HG02588 (cell line): ENCODE measurements around the gene BACH2.

Experiments
- ATAC-seq: cut with Tn5 transposase; IDR thresholded peaks from one replicate; pipeline ENCODE4 v1.9.1; 2021; ENCODE audit warnings: mild to moderate bottlenecking, moderate library complexity; ENCODE audit not compliant: unreplicated experiment

BACH2 gene

GRCh38 chr6:89952686-89953085, 344.0 kb downstream of the BACH2 start:
- no peak for ATAC-seq

DNA sequence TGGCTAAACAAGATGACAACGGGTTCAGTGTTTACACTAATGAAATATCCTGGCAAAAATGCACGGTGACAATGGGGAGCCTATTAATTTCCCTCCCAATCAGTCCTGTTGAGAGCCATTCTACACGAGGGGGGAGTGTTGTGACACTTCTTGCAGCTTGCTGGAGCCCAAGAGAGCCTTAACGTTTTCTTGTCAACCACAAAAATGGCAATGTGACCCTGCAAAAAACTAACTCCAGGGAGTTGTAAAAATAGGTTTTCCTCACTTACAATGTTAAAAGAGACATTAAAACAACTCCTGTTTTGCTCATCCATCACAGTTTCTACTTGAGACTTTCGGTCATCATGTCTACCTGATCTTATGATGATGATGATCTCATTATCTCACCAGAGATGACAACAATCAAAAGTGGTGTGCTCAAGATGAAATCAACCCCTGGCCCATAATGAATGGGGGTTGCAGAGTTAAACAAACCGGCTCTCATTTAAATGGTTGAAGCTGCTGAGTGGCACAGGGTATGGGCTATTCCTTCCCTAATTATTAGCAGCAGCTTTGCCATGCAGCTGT, 344.5 kb downstream of the BACH2 start:
- no peak for ATAC-seq

GRCh38 chr6:89951574-89952104, 345.0 kb downstream of the BACH2 start:
- no peak for ATAC-seq

GRCh38 chr6:89950879-89951391, 345.7 kb downstream of the BACH2 start:
- no peak for ATAC-seq

- ATAC-seq: no peak
Measured at GRCh38 chr6:89950446-89950845, 346.2 kb downstream of the BACH2 start.

- no peak for ATAC-seq
Measured at GRCh38 chr6:89948876-89949275, 347.8 kb downstream of the BACH2 start.

GRCh38 chr6:89944826-89945407, 351.7 kb downstream of the BACH2 start:
- no peak for ATAC-seq

GRCh38 chr6:89944181-89944755, 352.4 kb downstream of the BACH2 start:
- ATAC-seq: no peak

GRCh38 chr6:89942601-89943000, 354.0 kb downstream of the BACH2 start:
- no peak for ATAC-seq

DNA sequence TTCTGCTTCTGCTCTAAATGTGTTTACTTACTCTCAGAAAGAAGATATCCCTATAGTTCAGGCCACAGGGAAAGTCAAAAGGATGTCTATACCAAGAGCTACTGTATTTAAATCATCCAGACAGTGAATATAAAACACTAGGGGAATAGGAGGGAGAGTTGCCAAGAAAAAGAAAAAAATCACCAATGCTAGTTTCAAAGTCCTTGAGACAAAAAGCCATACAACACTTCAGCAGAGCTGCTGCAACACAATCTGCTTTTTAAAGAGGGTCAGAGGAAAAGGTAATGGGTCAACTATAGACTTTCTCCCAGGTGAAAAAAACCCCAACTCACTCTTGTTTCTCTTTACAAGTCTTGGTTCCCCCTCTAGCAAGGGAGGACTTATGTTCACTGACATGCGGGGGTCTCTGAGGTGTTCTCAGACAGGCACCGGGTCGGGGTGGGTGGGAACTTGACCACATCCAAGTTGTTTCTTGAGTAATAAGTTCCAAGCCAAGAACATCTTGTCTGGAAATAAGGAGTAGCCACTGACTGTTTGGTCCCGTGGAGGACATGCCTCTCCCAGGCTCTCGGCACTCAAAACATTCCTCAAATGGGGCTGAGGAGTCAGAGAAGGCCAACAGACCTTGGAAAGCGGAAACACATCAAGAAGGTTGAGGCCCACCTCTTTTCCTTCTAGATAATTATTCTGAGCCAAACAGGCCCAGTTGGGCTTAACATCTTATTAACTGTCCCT, 354.7 kb downstream of the BACH2 start:
- no peak for ATAC-seq

GRCh38 chr6:89941031-89941762, 355.4 kb downstream of the BACH2 start:
- ATAC-seq: no peak

- ATAC-seq: peak; percentile 80
Measured at GRCh38 chr6:89940225-89941027, 356.2 kb downstream of the BACH2 start.

- no peak for ATAC-seq
Measured at GRCh38 chr6:89939144-89939543, 357.5 kb downstream of the BACH2 start.

GRCh38 chr6:89938014-89938413, 358.6 kb downstream of the BACH2 start:
- ATAC-seq: no peak

- ATAC-seq: no peak
Measured at GRCh38 chr6:89936177-89936576, 360.5 kb downstream of the BACH2 start.

GRCh38 chr6:89934685-89935366, 361.8 kb downstream of the BACH2 start:
- no peak for ATAC-seq

GRCh38 chr6:89932245-89932802, 364.3 kb downstream of the BACH2 start:
- no peak for ATAC-seq

- no peak for ATAC-seq
Measured at GRCh38 chr6:89930789-89931188, 365.9 kb downstream of the BACH2 start.

GRCh38 chr6:89928604-89929003, 368.0 kb downstream of the BACH2 start:
- ATAC-seq: no peak
